Skeletal muscle tissue (tissue), 4 donors: ENCODE data around the gene MED13. TPM values are rescaled to one million over a fixed set of nuclear protein-coding genes. Genes with fewer than 3 reads are reported as not detected.
"Not testable (repeated sequence)": the region's sequence is repeated elsewhere in the genome, so short reads cannot be mapped to it uniquely, and the experiment has no call there.

Experiments used
- H3K27ac ChIP-seq: one replicate; pipeline ENCODE4 v1.7.0; 2013; ENCODE audit warnings: mild to moderate bottlenecking, low read depth, low read length, inconsistent platforms
- H3K27me3 ChIP-seq, 3 donors: one replicate each; pipeline ENCODE4 v1.7.0; 2013; ENCODE audit warnings: low read length in 3 of 3; ENCODE audit not compliant: control insufficient read depth in 3 of 3, insufficient read depth in 3 of 3
- H3K36me3 ChIP-seq, 3 donors: one replicate each; pipeline ENCODE4 v1.7.0; 2013; ENCODE audit warnings: low read length in 3 of 3; ENCODE audit not compliant: control insufficient read depth in 3 of 3, insufficient read depth in 3 of 3
- H3K4me1 ChIP-seq, 3 donors: one replicate each; pipeline ENCODE4 v1.7.0; 2013; ENCODE audit warnings: low read length in 3 of 3, mild to moderate bottlenecking in 3 of 3; ENCODE audit not compliant: control insufficient read depth in 3 of 3, insufficient read depth in 3 of 3
- H3K4me3 ChIP-seq, 3 donors: one replicate each; pipeline ENCODE4 v1.7.0; 2013; ENCODE audit warnings: low read length in 3 of 3
- H3K9ac ChIP-seq, 3 donors: one replicate each; pipeline ENCODE4 v1.7.0; 2013; ENCODE audit warnings: low read length in 3 of 3, mild to moderate bottlenecking in 3 of 3, moderate library complexity in 2 of 3, low read depth in 1 of 3
- H3K9me3 ChIP-seq, 3 donors: one replicate each; pipeline ENCODE4 v1.7.0; 2013; ENCODE audit warnings: low read length in 3 of 3; ENCODE audit not compliant: control insufficient read depth in 3 of 3
- total RNA-seq: library from RNA; depleted of rRNA; stranded (reverse); fragments of >200 nt; gene quantifications from one replicate; pipeline ENCODE4 v1.2.3, GENCODE V29; 2014
- donor health status: Osteomylitis.

MED13 gene
- total RNA-seq, 1 donor from 2014 or later = 69.4 TPM

DNA sequence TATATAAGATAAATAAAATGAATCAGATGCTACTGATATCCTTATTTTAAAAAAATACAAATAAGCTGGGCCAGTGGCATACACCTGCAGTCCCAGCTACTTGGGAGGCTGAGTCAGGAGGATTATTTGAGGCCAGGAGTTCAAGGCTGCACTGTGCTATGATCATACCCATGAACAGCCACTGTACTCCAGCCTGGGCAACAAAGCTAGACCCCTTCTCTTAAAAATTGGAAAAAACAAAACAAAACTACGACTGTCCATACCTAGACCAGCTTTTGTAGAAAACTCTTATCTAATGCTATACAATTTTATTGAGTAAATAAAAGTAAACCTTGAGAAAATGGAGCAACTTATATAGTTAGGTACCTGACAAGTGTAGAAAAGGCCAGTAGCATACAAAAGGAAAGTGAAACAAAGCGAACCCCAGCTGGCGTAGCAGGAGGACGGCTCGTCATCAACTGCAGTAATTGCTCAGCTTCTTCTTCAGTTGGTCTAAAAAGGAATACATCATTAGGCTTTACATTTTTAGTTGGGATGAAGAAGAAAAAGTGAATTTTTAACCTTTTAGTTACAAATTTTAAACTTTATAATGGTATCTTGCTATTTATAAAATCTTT lies 160.9 kb downstream of the MED13 start:
- no peak overlapping the region for H3K4me3 ChIP-seq
- no peak overlapping the region for H3K27ac ChIP-seq
- peaks cover 9 to 56% (median 35%) of the 10 kb centered on the region in 3 donors for H3K36me3 ChIP-seq

DNA sequence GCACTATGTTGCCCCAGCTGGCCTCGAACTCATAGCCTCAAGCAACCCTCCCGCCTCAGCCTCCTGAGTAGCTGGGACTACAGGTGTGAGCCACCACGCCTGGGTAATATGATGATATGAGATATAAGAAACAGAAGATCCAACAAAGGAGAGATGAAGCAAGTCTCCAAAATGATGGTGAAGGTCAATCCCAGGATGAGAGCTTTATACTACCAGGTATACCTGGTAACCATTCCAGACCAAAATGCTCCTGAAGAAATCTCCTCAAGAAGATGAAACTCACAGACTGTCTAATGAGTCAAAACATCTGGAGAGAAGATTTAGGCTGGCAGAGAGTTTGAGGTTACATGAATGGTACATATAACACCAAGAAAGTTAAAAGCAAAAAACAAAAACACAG lies 161.8 kb downstream of the MED13 start:
- no peak overlapping the region for H3K27ac ChIP-seq
- no peaks in the 10 kb centered on the region for H3K27me3 ChIP-seq
- no peaks in the 10 kb centered on the region for H3K9me3 ChIP-seq
- no peaks in the 10 kb centered on the region for H3K4me1 ChIP-seq
- peaks cover 11 to 53% (median 37%) of the 10 kb centered on the region in 3 donors for H3K36me3 ChIP-seq
- no peak overlapping the region for H3K4me3 ChIP-seq
- no peak overlapping the region for H3K9ac ChIP-seq

More for the DNA sequence above, 160.9 kb downstream of the MED13 start:
- H3K9ac ChIP-seq = no peak overlapping the region
- H3K9me3 ChIP-seq = no peaks in the 10 kb centered on the region
- no peaks in the 10 kb centered on the region for H3K4me1 ChIP-seq
- no peaks in the 10 kb centered on the region for H3K27me3 ChIP-seq

DNA sequence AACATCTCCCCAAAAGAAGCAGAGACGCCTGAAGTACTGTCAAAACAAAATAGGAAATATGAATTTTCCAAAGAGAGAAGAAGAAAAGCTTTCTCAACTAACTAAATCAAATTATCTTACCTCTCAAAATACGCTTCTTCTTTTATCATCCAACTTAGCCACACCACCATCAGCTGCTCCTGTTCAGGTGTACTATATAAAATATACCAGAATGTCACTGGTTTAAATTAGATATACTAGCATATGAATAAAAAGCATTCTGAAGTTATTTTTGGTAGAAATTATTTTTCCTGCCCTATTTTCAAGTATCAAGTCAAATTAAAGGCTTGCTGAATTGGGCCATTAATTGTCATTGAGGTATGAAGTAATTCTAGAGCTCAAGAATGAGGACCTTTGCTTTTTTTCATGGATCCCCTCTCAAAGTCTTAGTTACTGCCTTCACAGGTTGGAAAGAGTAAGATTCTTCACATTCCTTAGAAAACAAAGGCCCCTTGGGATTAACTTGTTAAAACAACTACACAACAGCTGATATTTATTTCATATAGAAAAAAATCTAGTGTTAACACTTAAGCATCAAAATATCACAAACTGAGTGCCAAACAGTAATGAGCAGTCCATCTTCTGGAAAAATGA lies 167.4 kb downstream of the MED13 start:
- H3K9me3 ChIP-seq = no peaks in the 10 kb centered on the region
- H3K27me3 ChIP-seq = no peaks in the 10 kb centered on the region
- H3K4me3 ChIP-seq = no peak overlapping the region
- H3K36me3 ChIP-seq = peaks cover 15 to 22% (median 17%) of the 10 kb centered on the region in 3 donors
- no peaks in the 10 kb centered on the region for H3K4me1 ChIP-seq
- no peak overlapping the region for H3K9ac ChIP-seq
- H3K27ac ChIP-seq = no peak overlapping the region

DNA sequence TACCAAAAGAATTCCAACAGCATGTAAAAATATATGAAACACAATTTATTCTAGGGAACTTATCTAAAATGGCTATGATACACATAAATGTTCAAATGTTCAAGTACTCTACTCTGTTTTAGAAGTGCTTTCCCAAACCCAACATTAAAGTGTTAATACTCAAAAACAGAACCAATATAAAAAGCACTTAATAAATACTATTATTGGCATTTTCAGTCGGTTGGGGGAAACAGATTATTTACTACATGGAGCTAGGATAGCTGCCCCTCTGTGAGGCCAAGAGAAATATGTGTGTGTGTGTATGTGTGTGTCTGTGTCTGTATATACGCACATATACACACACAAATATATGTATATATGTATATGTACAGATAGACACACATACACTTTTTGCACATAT lies 169.7 kb downstream of the MED13 start:
- no peaks in the 10 kb centered on the region for H3K9me3 ChIP-seq
- no peaks in the 10 kb centered on the region for H3K4me1 ChIP-seq
- H3K9ac ChIP-seq = peak overlapping the region in 1 of 3 donors; percentile 33
- H3K36me3 ChIP-seq = peaks cover 11 to 26% (median 15%) of the 10 kb centered on the region in 3 donors
- no peak overlapping the region for H3K4me3 ChIP-seq
- H3K27ac ChIP-seq = no peak overlapping the region
- H3K27me3 ChIP-seq = no peaks in the 10 kb centered on the region

DNA sequence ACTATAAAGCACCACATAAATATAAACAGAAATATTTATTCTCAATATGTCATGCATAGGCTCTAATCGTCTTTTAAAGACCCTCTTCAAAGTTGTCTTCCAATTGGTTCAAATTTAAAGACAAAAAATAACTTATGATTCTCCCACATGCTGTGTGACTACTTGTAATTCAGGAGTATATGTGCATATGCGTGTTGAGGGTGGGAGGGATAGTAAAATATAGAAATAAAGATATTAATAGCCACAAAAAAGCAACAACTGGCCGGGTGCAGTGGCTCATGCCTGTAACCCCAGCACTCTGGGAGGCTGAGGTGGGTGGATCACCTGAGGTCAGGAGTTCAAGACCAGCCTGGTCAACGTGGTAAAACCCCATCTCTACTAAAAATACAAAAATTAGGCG lies 170.8 kb downstream of the MED13 start:
- H3K9ac ChIP-seq, H3K27me3 ChIP-seq, H3K27ac ChIP-seq, H3K4me1 ChIP-seq, H3K9me3 ChIP-seq, H3K4me3 ChIP-seq: not testable (repeated sequence)
- peaks cover 10 to 32% (median 13%) of the 10 kb centered on the region in 3 donors for H3K36me3 ChIP-seq

Other genes starting within 250 kb of the MED13 start
- gene BRIP1, start 201.8 kb downstream of the MED13 start, total RNA-seq = 4.2 TPM
- 14.1 TPM for gene INTS2, start 137.3 kb downstream of the MED13 start, total RNA-seq